ENCODE measurements around the gene MEF2C.

The MEF2C gene

GRCh38 chr5:88715503-88715902 lies 167.5 kb downstream of the MEF2C start:
- ATAC-seq (no peak), DNase-seq (no peak)

GRCh38 chr5:88713818-88714217 lies 169.2 kb downstream of the MEF2C start:
- DNase-seq (no peak), ATAC-seq (no peak)

GRCh38 chr5:88708682-88709398 lies 174.1 kb downstream of the MEF2C start:
- DNase-seq, result no peak
- no peak for ATAC-seq

- ATAC-seq (no peak), DNase-seq (no peak)
Observed at GRCh38 chr5:88708021-88708420, 175.0 kb downstream of the MEF2C start.

GRCh38 chr5:88707216-88707965 lies 175.6 kb downstream of the MEF2C start:
- ATAC-seq, result no peak

GRCh38 chr5:88702332-88702731 lies 180.7 kb downstream of the MEF2C start:
- ATAC-seq, result no peak

More at GRCh38 chr5:88707216-88707965, 175.6 kb downstream of the MEF2C start:
- no peak for DNase-seq

GRCh38 chr5:88700121-88700520 lies 182.9 kb downstream of the MEF2C start:
- ATAC-seq, result no peak

More at GRCh38 chr5:88702332-88702731, 180.7 kb downstream of the MEF2C start:
- DNase-seq, result no peak

GRCh38 chr5:88698290-88698689 lies 184.7 kb downstream of the MEF2C start:
- ATAC-seq (no peak), DNase-seq (no peak)

More at GRCh38 chr5:88700121-88700520, 182.9 kb downstream of the MEF2C start:
- no peak for DNase-seq

- ATAC-seq, result no peak
- DNase-seq, result no peak
Observed at GRCh38 chr5:88696466-88696865, 186.5 kb downstream of the MEF2C start.

GRCh38 chr5:88695931-88696330 lies 187.1 kb downstream of the MEF2C start:
- ATAC-seq (no peak), DNase-seq (no peak)

- DNase-seq (no peak), ATAC-seq (no peak)
Observed at GRCh38 chr5:88695232-88695631, 187.8 kb downstream of the MEF2C start.

GRCh38 chr5:88694023-88694679 lies 188.8 kb downstream of the MEF2C start:
- ATAC-seq, result no peak
- DNase-seq, result no peak

GRCh38 chr5:88693071-88693932 lies 189.7 kb downstream of the MEF2C start:
- DNase-seq, result no peak
- no peak for ATAC-seq

- DNase-seq, result no peak
- no peak for ATAC-seq
Observed at GRCh38 chr5:88691945-88692868, 190.8 kb downstream of the MEF2C start.

GRCh38 chr5:88691230-88691582 lies 191.8 kb downstream of the MEF2C start:
- DNase-seq (no peak), ATAC-seq (no peak)

- ATAC-seq, result peak; percentile 79
Observed at GRCh38 chr5:88690409-88691229, 192.4 kb downstream of the MEF2C start.

GRCh38 chr5:88689668-88690408 lies 193.1 kb downstream of the MEF2C start:
- DNase-seq, result no peak
- ATAC-seq, result no peak

More at GRCh38 chr5:88690409-88691229, 192.4 kb downstream of the MEF2C start:
- peak; percentile 70 for DNase-seq

GRCh38 chr5:88688984-88689667 lies 193.9 kb downstream of the MEF2C start:
- DNase-seq, result no peak
- ATAC-seq, result no peak
